Immature natural killer cell (primary cell): ENCODE measurements around the gene MALL. TPM values are rescaled to one million over a fixed set of nuclear protein-coding genes. Genes with fewer than 3 reads are reported as not detected.
"Not testable (repeated sequence)": the region's sequence is repeated elsewhere in the genome, so short reads cannot be mapped to it uniquely, and the experiment has no call there.

Source experiments
- DNase-seq, 3 donors: peaks; one replicate each; pipeline ENCODE4 v3.0.0; 2022; ENCODE audit warnings: mixed read lengths in 1 of 3
- H3K27ac Mint-ChIP-seq, 6 donors: one replicate each; pipeline ENCODE4 v1.8.0; 2020; ENCODE audit warnings: mixed read lengths in 6 of 6, mild to moderate bottlenecking in 5 of 6, inconsistent platforms in 4 of 6, moderate library complexity in 3 of 6
- H3K27me3 Mint-ChIP-seq, 3 donors: one replicate each; pipeline ENCODE4 v1.8.0; 2020 to 2021; ENCODE audit warnings: low read depth in 3 of 3, mild to moderate bottlenecking in 3 of 3, mixed read lengths in 3 of 3, moderate library complexity in 3 of 3, inconsistent platforms in 1 of 3
- H3K36me3 Mint-ChIP-seq, 3 donors: one replicate each; pipeline ENCODE4 v1.8.0; 2020; ENCODE audit warnings: mixed read lengths in 3 of 3, inconsistent platforms in 2 of 3, mild to moderate bottlenecking in 2 of 3
- H3K4me1 Mint-ChIP-seq, 2 donors: one replicate each; pipeline ENCODE4 v1.8.0; 2020; ENCODE audit warnings: inconsistent platforms in 2 of 2, mild to moderate bottlenecking in 2 of 2, mixed read lengths in 2 of 2, moderate library complexity in 1 of 2
- H3K4me3 Mint-ChIP-seq, 5 donors: one replicate each; pipeline ENCODE4 v1.8.0; 2020; ENCODE audit warnings: mild to moderate bottlenecking in 5 of 5, mixed read lengths in 5 of 5, inconsistent platforms in 3 of 5, moderate library complexity in 3 of 5
- H3K9me3 Mint-ChIP-seq, 6 donors: one replicate each; pipeline ENCODE4 v1.8.0; 2020; ENCODE audit warnings: mild to moderate bottlenecking in 6 of 6, mixed read lengths in 6 of 6, inconsistent platforms in 4 of 6, moderate library complexity in 3 of 6
- polyA plus RNA-seq, 3 donors: library from polyadenylated mRNA; unstranded; fragments of 300-500 nt; fragmentation: Illumina TruSeq; gene quantifications; one replicate each; pipeline ENCODE4 v1.2.3, GENCODE V29; 2021

Gene MALL
- polyA plus RNA-seq, 3 donors from 2014 or later = not detected

GRCh38 chr2:110035384-110035783 lies 80.2 kb downstream of the MALL start:
- H3K9me3 Mint-ChIP-seq, H3K27ac Mint-ChIP-seq, H3K4me3 Mint-ChIP-seq, H3K4me1 Mint-ChIP-seq, H3K27me3 Mint-ChIP-seq, H3K36me3 Mint-ChIP-seq, DNase-seq: not testable (repeated sequence)

- H3K4me3 Mint-ChIP-seq, DNase-seq, H3K27ac Mint-ChIP-seq, H3K27me3 Mint-ChIP-seq, H3K36me3 Mint-ChIP-seq, H3K9me3 Mint-ChIP-seq, H3K4me1 Mint-ChIP-seq: not testable (repeated sequence)
Measured at GRCh38 chr2:110034935-110035334, 80.7 kb downstream of the MALL start.

Other genes starting within 250 kb of the MALL start
- gene LIMS3, start 217.1 kb downstream of the MALL start, polyA plus RNA-seq = 1 to 10 TPM in 2 of 3 donors, under 1 TPM in 1; 0.98 to 4.0 (median 1.1) TPM
- gene NPHP1, start 89.2 kb upstream of the MALL start, polyA plus RNA-seq = not detected
- gene MTLN, start 96.7 kb upstream of the MALL start, polyA plus RNA-seq = 100 to 1,000 TPM in 1 of 3 donors, 10 to 100 TPM in 2; 39.7 to 114 (median 85.3) TPM